ENCODE data around the gene SMC3.

GRCh38 chr10:110628161-110628560 lies 60.7 kb downstream of the SMC3 start:
- TF ChIP-seq CTCF (conservative IDR thresholded peaks at IDR 0.05; ENCODE audit: low read depth, low read length): no peak
- no peak for TF ChIP-seq EZH2 (IDR thresholded peaks at IDR 0.05; ENCODE audit: low read length, unreplicated experiment)
- no peak for TF ChIP-seq EZH2phosphoT487 (IDR thresholded peaks at IDR 0.05; ENCODE audit: borderline replicate concordance, low read length)
